Uterus (tissue), 2 donors: ENCODE data around the gene MED13L.
A peak's percentile ranks its signal among the peaks of the same experiment; 100 is the strongest.

ENCODE experiments used
- CTCF ChIP-seq, 4 experiments: fragments of 200-600 bp in 2 of 4; fragments of 450-650 bp in 2 of 4; sonication (generic) in 2 of 4; IDR thresholded peaks; one replicate each; pipeline ENCODE4 v1.5.1; 2016 to 2019; ENCODE audit warnings: antibody characterized with exemption in 4 of 4, mild to moderate bottlenecking in 2 of 4, moderate library complexity in 1 of 4
- POLR2A ChIP-seq, 2 donors: fragments of 450-650 bp; IDR thresholded peaks; one replicate each; pipeline ENCODE4 v1.6.1; 2016; ENCODE audit warnings: antibody characterized with exemption in 2 of 2, mild to moderate bottlenecking in 1 of 2, moderate library complexity in 1 of 2

- TF ChIP-seq CTCF (IDR thresholded peaks at IDR 0.05) (peak; percentile 75 to 86 (median 80)), POLR2A (IDR thresholded peaks at IDR 0.05) (no peak)
Observed at GRCh38 chr12:115998119-115998633, 279.3 kb downstream of the MED13L start.
